ENCODE measurements around the gene BTN3A1. TPM values are rescaled to one million over a fixed set of nuclear protein-coding genes. Genes with fewer than 3 reads are reported as not detected.

BTN3A1 gene
- total and polyA plus RNA-seq, 2 of the 13 experiments (the other 11 are each of a cell fraction or from before 2014, with no cell fraction given): 13.3 to 14.0 TPM

GRCh38 chr6:26457806-26458688 is 56.0 kb downstream of the BTN3A1 start, which contains the start of gene BTN2A1 (continued):
- TF ChIP-seq, protein P1, sequence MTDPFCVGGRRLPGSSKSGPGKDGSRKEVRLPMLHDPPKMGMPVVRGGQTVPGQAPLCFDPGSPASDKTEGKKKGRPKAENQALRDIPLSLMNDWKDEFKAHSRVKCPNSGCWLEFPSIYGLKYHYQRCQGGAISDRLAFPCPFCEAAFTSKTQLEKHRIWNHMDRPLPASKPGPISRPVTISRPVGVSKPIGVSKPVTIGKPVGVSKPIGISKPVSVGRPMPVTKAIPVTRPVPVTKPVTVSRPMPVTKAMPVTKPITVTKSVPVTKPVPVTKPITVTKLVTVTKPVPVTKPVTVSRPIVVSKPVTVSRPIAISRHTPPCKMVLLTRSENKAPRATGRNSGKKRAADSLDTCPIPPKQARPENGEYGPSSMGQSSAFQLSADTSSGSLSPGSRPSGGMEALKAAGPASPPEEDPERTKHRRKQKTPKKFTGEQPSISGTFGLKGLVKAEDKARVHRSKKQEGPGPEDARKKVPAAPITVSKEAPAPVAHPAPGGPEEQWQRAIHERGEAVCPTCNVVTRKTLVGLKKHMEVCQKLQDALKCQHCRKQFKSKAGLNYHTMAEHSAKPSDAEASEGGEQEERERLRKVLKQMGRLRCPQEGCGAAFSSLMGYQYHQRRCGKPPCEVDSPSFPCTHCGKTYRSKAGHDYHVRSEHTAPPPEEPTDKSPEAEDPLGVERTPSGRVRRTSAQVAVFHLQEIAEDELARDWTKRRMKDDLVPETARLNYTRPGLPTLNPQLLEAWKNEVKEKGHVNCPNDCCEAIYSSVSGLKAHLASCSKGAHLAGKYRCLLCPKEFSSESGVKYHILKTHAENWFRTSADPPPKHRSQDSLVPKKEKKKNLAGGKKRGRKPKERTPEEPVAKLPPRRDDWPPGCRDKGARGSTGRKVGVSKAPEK (CRISPR knock-in tag; IDR thresholded peaks at IDR 0.05; ENCODE audit: borderline replicate concordance): no peak
- TF ChIP-seq SAFB2 (CRISPR knock-in tag; IDR thresholded peaks at IDR 0.05; ENCODE audit: borderline replicate concordance, low read depth) (no peak), ATRX (CRISPR knock-in tag; IDR thresholded peaks at IDR 0.05; ENCODE audit: borderline replicate concordance) (no peak), ZNF317 (CRISPR knock-in tag; IDR thresholded peaks at IDR 0.05) (no peak), SP1 (IDR thresholded peaks at IDR 0.05) (no peak), SP1 (CRISPR knock-in tag; IDR thresholded peaks at IDR 0.05) (no peak), ZBTB8A (CRISPR knock-in tag; IDR thresholded peaks at IDR 0.05; ENCODE audit: borderline replicate concordance, low read depth) (no peak), GFI1 (CRISPR knock-in tag; IDR thresholded peaks at IDR 0.05; ENCODE audit: borderline replicate concordance) (no peak), DBP (CRISPR knock-in tag; IDR thresholded peaks at IDR 0.05; ENCODE audit: not compliant biosample characterization) (no peak), ZNF432 (CRISPR knock-in tag; IDR thresholded peaks at IDR 0.05; ENCODE audit: borderline replicate concordance) (no peak), ZBTB10 (CRISPR knock-in tag; IDR thresholded peaks at IDR 0.05; ENCODE audit: borderline replicate concordance) (no peak), ZNF782 (CRISPR knock-in tag; IDR thresholded peaks at IDR 0.05; ENCODE audit: borderline replicate concordance) (no peak), ZNF563 (CRISPR knock-in tag; IDR thresholded peaks at IDR 0.05) (no peak), ZSCAN29 (CRISPR knock-in tag; conservative IDR thresholded peaks at IDR 0.05) (no peak; the same call in 1 of the 2 replicates), ZNF550 (CRISPR knock-in tag; IDR thresholded peaks at IDR 0.05; ENCODE audit: borderline replicate concordance) (no peak), ZNF740 (CRISPR knock-in tag; IDR thresholded peaks at IDR 0.05) (no peak), TARDBP (CRISPR knock-in tag; IDR thresholded peaks at IDR 0.05) (peak; percentile 34; the same call in 1 of the 2 replicates), PRMT3 (CRISPR knock-in tag; IDR thresholded peaks at IDR 0.05; ENCODE audit: borderline replicate concordance, low read depth) (no peak), SALL2 (CRISPR knock-in tag; IDR thresholded peaks at IDR 0.05) (0 out of 2 replicates have a peak, but pooled peaks have one; percentile 7)
- TF ChIP-seq, protein P2, sequence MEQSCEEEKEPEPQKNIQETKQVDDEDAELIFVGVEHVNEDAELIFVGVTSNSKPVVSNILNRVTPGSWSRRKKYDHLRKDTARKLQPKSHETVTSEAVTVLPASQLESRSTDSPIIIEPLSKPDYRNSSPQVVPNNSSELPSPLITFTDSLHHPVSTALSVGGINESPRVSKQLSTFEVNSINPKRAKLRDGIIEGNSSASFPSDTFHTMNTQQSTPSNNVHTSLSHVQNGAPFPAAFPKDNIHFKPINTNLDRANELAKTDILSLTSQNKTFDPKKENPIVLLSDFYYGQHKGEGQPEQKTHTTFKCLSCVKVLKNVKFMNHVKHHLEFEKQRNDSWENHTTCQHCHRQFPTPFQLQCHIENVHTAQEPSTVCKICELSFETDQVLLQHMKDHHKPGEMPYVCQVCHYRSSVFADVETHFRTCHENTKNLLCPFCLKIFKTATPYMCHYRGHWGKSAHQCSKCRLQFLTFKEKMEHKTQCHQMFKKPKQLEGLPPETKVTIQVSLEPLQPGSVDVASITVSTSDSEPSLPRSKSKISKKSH (CRISPR knock-in tag; IDR thresholded peaks at IDR 0.05; ENCODE audit: borderline replicate concordance): no peak; the same call in 1 of the 2 replicates
